HG02885 (cell line): ENCODE data around the gene SCAND1.
"Not testable (repeated sequence)": the region's sequence is repeated elsewhere in the genome, so short reads cannot be mapped to it uniquely, and the experiment has no call there.

Source experiments
- ATAC-seq: cut with Tn5 transposase; IDR thresholded peaks from one replicate; pipeline ENCODE4 v1.9.1; 2021; ENCODE audit warnings: mild to moderate bottlenecking; ENCODE audit not compliant: unreplicated experiment, poor library complexity

The SCAND1 gene

GRCh38 chr20:35954200-35954906 lies at the start of gene SCAND1:
SCAND1 (minus strand) TSS chr20:35954502; CDS start chr20:35954284, 218 bp downstream.
- ATAC-seq, result peak; percentile 89

DNA sequence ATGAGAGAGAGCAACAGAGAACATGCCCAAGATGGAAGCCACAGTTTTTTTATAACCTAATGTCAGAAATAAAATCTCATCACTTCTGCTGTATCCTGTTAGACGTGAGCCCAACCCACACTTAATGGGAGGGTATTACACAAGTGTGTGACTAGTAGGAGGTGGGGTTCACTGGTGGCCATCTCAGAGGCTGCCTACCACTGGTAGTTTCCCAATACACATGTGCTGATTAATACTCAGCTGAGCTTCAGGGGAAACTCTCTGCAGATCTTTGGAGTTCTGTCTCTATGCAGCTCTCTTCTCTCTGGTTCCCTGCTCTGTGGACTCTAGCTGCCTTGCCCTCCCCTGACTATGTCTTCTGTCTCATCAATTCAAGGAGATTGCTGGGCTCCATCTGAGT lies 49.7 kb upstream of the SCAND1 start:
- ATAC-seq, result no peak

- no peak for ATAC-seq
These were observed 48.6 kb upstream of the SCAND1 start for GRCh38 chr20:36002855-36003254.

DNA sequence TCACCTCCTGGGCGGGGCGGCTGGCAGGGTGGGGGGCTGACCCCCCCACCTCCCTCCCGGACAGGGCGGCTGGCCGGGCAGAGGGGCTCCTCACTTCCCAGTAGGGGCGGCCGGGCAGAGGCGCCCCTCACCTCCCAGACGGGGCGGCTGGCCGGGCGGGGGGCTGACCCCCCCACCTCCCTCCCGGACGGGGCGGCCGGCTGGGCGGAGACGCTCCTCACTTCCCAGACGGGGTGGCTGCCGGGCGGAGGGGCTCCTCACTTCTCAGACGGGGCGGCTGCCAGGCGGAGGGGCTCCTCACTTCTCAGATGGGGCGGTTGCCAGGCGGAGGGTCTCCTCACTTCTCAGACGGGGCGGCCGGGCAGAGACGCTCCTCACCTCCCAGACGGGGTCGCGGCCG lies 47.0 kb upstream of the SCAND1 start:
- ATAC-seq, result not testable (repeated sequence)

- ATAC-seq, result not testable (repeated sequence)
These were observed 42.2 kb upstream of the SCAND1 start for GRCh38 chr20:35996492-35996891.

DNA sequence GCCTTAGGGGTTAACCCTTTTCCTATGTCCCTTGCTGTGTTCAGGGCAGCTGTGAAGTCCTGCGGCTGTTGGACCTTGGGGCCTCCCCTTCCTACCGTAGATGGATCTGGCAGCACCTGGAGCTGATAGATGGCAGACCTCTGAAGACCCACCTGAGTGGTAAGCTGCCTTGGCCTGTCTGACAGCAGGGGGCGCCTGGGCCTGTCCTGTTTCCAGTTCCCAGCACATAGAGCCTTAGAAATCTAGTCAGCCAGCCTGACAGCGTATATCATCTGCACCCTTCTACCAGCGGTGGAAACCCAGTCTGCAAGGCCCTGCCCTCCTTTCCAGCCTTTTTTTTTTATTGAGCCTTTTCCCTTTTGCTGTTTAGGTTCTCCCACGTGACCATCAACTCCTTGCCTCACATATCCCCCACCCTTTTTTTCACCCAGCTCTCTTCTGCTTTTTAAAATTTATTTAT lies 40.7 kb upstream of the SCAND1 start:
- ATAC-seq, result no peak

DNA sequence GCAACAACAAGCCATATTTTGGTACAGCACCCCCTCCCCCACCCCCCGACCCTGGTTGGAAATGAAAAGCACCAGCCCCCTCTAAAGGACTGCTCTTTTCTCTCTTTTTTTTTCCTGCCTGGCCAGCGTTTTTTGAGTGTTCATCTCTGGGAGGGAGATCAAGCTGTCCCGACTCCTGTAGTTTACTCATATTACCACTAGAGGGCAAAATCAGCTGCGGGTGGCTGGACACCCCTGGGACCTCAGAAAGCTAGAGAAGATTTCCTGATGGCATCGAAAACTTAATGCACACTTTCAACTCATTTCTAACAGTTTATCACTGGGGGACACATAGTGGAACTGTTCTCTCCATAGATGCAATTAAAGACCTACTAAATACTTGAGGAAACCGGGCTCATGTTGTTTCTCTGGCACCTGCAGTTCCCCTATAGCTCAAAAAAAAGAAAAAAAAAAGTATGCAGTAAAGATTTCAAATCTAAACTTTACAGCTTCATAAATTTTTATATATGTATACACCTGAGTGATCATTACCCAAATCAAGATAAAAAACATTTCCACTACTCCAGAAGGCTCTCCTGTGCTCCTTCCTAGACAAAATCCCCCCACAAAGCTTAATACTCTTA lies 38.5 kb upstream of the SCAND1 start:
- no peak for ATAC-seq

DNA sequence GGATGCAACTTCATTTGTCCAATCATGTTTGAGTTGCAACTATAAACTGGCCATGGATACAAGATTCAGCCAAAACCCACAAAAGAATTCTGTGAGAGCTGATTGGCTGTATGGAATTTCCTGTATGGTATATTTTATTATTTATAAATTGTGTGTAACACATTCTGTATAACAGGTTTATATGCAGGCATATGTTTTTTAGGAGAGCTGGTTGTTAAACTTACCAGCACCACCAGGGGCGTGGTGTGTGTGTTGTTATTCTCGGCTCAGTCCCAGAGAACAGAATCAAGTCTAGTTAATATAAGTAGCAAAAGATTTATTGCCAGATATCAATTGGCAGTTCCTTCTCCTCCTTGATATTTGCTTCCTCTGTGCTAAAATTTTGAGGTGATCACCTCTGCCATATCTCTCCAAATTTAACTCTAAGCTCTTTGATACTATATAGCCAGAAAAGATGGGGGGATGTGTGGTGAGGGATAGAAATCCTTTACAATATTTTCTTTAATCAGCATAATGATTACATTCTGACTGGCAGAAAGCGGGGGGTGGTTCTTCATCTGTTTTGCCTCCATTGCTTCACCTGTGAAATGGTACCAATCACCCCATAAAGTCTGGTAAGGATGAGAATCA lies 37.0 kb upstream of the SCAND1 start:
- no peak for ATAC-seq

DNA sequence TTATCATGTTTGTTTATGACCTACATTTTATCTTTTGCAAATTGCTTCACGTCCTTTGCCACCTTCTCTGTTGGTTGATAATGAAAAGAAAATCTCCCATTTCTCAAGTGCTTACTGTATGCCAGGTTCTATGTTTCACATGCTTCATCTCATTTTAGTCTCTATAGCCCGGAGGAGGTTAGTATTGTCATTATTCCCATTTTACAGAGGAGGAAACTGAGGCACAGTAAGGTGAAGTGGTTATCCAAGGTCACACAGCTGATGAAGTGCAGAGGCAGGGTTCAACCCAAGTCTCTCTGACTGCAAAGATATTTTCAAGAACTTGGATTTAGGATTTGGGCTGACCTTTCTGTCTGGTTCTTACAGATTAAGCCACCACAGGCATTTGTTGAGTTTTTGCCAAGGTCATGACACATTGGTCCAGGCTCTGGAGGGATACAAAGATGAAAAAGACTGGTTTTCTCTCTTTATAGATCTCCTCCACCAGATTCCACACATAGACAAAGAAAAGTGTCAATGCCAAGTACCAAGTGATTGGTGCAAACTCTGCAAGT lies 34.7 kb upstream of the SCAND1 start:
- ATAC-seq, result no peak

GRCh38 chr20:35985806-35986205 lies 31.5 kb upstream of the SCAND1 start:
- ATAC-seq, result no peak

DNA sequence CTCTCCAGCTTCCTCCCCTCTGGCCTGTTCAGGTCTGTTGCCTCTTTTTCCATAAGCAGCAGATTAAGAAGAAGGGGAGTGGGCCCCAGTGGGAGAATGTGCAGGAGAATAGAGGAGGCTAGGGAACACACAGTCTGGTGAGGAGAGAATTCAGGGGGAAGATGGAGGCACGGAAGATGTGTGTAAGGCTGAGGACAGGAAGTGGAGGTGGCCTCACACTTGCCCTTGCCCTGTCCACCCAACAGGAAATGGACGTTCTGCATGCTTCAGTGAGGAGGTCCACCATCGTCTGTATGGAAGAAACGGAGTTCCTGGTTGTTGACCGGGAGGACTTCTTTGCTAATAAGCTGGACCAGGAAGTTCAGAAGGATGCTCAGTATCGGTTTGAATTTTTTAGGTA lies 30.1 kb upstream of the SCAND1 start:
- ATAC-seq, result no peak

DNA sequence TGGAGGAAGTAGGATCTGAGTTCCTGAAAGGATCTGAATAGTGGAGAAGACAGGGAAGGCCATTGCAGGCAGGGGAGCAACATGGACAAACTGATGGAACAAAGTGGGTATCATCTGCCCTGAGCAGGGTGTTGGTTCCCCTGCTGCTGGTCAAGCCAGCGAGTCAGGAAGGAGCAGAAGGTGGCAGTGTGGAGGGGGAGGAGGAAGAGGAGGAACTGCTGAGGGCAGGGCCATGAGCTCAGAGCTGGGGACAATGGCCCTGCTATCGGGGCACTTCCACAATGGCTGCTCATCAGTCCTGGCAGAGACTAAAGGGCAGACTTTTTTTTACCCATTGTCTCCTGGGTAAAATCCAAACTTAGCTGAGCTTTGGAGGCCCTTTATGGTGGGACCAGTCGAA lies 27.7 kb upstream of the SCAND1 start:
- ATAC-seq, result no peak

DNA sequence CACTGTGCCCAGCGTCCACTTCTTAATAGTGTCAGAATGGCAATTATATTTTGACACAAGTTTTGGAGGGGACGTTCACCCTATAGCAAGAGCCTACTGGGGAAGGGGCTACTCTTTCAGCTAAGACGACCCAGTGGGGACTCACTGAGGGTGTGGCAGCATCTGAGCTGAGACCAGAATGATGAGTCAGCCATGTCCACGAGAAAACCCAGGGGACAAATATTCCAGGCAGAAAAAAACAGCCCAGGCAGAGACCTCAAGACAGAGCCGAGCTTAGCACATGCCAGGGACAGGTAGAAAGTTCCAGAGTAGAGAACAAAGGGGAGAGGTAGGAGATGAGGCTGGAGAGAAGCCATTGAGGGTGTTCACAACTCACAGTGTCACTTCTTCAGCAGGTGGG lies 25.2 kb upstream of the SCAND1 start:
- ATAC-seq, result no peak

DNA sequence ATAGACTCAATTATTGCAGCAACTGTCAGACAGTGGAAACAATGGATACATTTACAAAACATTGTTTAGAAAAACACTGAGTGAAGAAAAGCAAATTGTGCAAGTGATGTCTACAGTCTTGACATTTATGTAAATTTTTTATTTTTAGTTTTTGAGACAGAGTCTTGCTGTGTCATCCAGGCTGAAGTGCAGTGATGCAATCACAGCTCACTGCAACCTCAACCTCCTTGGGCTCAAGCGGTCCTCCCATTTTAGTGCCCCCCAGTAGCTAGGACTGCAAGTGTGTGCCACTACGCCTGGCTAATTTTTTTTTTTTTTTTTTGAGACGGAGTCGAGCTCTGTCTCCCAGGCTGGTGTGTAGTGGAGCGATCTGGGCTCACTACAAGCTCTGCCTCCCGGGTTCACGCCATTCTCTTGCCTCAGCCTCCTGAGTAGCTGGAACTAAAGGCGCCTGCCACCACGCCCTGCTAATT lies 23.8 kb upstream of the SCAND1 start:
- no peak for ATAC-seq

GRCh38 chr20:35975576-35976373 lies 21.5 kb upstream of the SCAND1 start:
- no peak for ATAC-seq

DNA sequence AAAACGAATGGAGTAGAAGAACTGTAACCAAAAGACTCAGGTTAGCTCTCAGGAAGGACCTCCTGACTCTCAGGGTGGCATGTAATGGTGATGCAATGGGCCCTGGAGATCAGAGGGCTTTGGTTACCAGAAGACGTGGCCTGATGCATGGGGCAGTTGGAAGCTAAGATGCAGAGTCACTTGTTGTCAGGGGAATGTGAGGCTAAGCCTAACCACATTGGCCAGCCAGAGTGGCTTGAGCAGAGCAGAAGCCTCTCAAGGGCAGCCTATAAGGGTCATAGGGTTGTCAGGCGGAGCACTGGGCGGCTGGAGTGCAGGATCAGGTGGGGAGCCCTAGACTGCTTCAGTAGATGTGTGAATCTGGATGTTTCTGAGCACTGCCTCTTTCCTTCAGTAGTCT lies 20.0 kb upstream of the SCAND1 start:
- no peak for ATAC-seq

GRCh38 chr20:35972462-35972861 lies 18.2 kb upstream of the SCAND1 start:
- no peak for ATAC-seq

DNA sequence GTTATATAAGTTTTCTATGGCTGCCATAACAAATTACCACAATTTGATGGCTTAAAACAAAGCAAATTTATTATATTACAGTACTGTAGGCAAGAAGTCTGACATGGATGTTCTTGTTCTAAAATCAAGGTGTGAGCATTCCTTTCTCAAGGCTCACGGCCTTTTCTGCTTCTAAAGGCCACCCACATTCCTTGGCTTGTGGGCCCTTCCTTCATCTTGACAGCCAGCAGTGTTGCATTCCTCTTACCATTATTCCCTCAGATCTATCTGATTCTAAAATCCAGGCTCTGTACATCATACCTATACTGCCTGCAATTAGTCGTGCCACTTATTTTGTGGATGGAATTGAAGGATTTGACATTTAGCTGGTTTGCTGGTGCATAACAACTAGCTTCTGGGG lies 17.7 kb upstream of the SCAND1 start:
- no peak for ATAC-seq

DNA sequence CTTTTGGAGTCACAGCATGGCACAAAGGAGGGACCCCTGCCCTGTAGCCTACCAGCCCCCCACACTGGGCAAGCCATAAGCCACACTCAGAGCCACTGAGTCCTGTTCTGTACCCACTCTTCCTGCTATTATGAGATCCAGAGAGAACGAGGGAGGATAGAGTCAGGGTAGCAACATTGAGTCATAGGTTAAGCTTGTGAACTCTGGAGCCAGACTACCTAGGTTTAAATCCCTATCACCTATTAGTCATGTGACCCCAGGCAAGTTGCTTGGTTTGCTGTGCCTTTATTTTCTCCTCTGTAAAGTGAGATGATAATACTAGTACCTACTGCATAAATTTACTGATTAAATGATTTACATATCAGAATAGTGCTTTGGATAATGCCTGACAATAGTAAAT lies 14.6 kb upstream of the SCAND1 start:
- no peak for ATAC-seq

DNA sequence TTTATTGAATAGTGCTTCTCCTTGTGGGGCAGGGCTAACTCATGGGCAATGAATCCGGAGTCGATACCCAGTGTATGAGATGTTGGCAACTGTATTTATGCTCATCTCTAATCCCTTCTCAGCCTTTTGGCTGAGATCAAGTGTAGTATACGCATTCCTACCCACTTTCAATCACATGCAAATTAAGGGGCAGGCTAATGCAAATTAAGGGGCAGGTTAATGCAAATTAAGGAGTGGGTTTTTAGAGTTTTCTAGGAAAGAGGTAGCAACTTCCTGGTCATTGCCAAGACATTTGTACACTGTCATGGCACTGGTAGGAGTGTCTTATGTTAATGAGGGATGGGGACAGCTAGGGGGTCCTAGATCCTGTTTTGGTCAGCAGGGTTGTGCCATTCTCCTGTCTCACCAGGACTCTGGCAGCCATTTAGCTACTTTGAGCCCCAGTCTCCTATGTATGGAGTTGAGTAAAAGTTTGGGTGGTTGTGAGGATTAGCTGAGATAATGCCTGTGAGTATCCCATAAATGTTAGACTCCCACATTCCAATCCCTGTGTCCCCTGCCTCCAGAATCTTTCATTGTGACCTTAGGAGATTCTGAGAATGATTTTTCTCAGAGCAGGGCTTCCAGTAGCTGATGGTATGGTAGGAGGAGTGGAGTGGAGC lies 13.8 kb upstream of the SCAND1 start, which contains the start of gene CNBD2:
CNBD2 (plus strand) TSS at position 612 of the 662 bp plus-strand sequence. CDS start 173 bp downstream, outside the sequence.
- ATAC-seq, result no peak
